Colonic mucosa (tissue), 4 donors: Measurements from ENCODE around the gene MKRN1. TPM values are rescaled to one million over a fixed set of nuclear protein-coding genes. Genes with fewer than 3 reads are reported as not detected.
"Not testable (repeated sequence)": the region's sequence is repeated elsewhere in the genome, so short reads cannot be mapped to it uniquely, and the experiment has no call there.

Source experiments
- DNase-seq: peaks from one replicate; pipeline ENCODE4 v3.0.0-alpha.2; 2020
- H3K27ac ChIP-seq: fragments of 200-600 bp; one replicate; pipeline ENCODE4 v1.8.0; 2021
- H3K27me3 ChIP-seq: fragments of 200-600 bp; one replicate; pipeline ENCODE4 v1.8.0; 2021
- H3K36me3 ChIP-seq: fragments of 200-600 bp; one replicate; pipeline ENCODE4 v1.8.0; 2021
- H3K4me1 ChIP-seq: fragments of 200-600 bp; one replicate; pipeline ENCODE4 v1.8.0; 2021; ENCODE audit warnings: mild to moderate bottlenecking
- H3K4me3 ChIP-seq: fragments of 200-600 bp; one replicate; pipeline ENCODE4 v1.8.0; 2021
- H3K9ac ChIP-seq, 2 donors: one replicate each; pipeline ENCODE4 v1.7.0; 2013; ENCODE audit warnings: control low read depth in 2 of 2, low read depth in 2 of 2, low read length in 2 of 2
- H3K9me3 ChIP-seq: fragments of 200-600 bp; one replicate; pipeline ENCODE4 v1.8.0; 2021
- CTCF ChIP-seq: fragments of 200-600 bp; IDR thresholded peaks from one replicate; pipeline ENCODE4 v1.8.0; 2022; ENCODE audit warnings: antibody characterized with exemption, mild to moderate bottlenecking
- intact Hi-C: fragments of 100-400 bp; cut with DNase I; formaldehyde crosslinking; loops from one replicate; pipeline ENCODE4 v1.14.1; 2022
- total RNA-seq, 2 donors: library from RNA; stranded (reverse); fragmentation: NEBNext Ultra II Directional in 1 of 2; extraction: Animal tissue kit (Norgen Biotek cat#: 25700) in 1 of 2; gene quantifications; one replicate each; pipeline ENCODE4 v1.2.1, GENCODE V29; 2021
- donor health status: healthy.
- donor health status: DM: no; HTN: no; CAD: no.
- donor health status: DM: no; HTN: no; CAD: no.

The MKRN1 gene
- total RNA-seq, 2 donors from 2014 or later = 175 to 240 TPM

GRCh38 chr7:140458201-140458600 is 21.1 kb downstream of the MKRN1 start:
- peaks cover 21% of the 10 kb centered on the region for H3K36me3 ChIP-seq

GRCh38 chr7:140456551-140457051 is 22.7 kb downstream of the MKRN1 start:
- H3K4me3 ChIP-seq = no peak overlapping the region
- H3K27ac ChIP-seq = peak overlapping the region; percentile 66
- intact Hi-C loops = no loop called here
- H3K4me1 ChIP-seq = peaks cover 6% of the 10 kb centered on the region
- TF ChIP-seq CTCF = no peak
- no peaks in the 10 kb centered on the region for H3K9me3 ChIP-seq
- DNase-seq = peak; percentile 69
- H3K27me3 ChIP-seq = no peaks in the 10 kb centered on the region
- H3K9ac ChIP-seq = peak overlapping the region in 1 of 2 donors; percentile 3
- peaks cover 21% of the 10 kb centered on the region for H3K36me3 ChIP-seq

More at GRCh38 chr7:140458201-140458600, 21.1 kb downstream of the MKRN1 start:
- H3K27me3 ChIP-seq = no peaks in the 10 kb centered on the region
- peaks cover 6% of the 10 kb centered on the region for H3K4me1 ChIP-seq
- no peaks in the 10 kb centered on the region for H3K9me3 ChIP-seq
- H3K9ac ChIP-seq = no peak overlapping the region
- DNase-seq = no peak
- intact Hi-C loops = no loop called here
- H3K4me3 ChIP-seq = no peak overlapping the region
- no peak for TF ChIP-seq CTCF
- no peak overlapping the region for H3K27ac ChIP-seq

- Histone ChIP-seq H3K36me3 (peaks cover 14% of the 10 kb centered on the region), H3K27me3 (no peaks in the 10 kb centered on the region), H3K4me3 (no peak overlapping the region), H3K9me3 (no peaks in the 10 kb centered on the region), H3K9ac (peak overlapping the region in 1 of 2 donors; percentile 64), H3K4me1 (peaks cover 6% of the 10 kb centered on the region), H3K27ac (peak overlapping the region; percentile 66)
- intact Hi-C loops = no loop called here
- no peak for TF ChIP-seq CTCF
- peak; percentile 64 for DNase-seq
Measured at GRCh38 chr7:140455743-140456142, 23.6 kb downstream of the MKRN1 start.

GRCh38 chr7:140454657-140455015 is 24.7 kb downstream of the MKRN1 start:
- Histone ChIP-seq H3K4me3 (no peak overlapping the region), H3K27ac (peak overlapping the region; percentile 66), H3K36me3 (peaks cover 9% of the 10 kb centered on the region), H3K9me3 (no peaks in the 10 kb centered on the region), H3K4me1 (peaks cover 6% of the 10 kb centered on the region), H3K27me3 (no peaks in the 10 kb centered on the region), H3K9ac (peak overlapping the region in 1 of 2 donors; percentile 64)
- TF ChIP-seq CTCF = no peak
- intact Hi-C loops = no loop called here
- DNase-seq = no peak

GRCh38 chr7:140453785-140454656 is 25.3 kb downstream of the MKRN1 start:
- H3K4me1 ChIP-seq, DNase-seq, H3K27me3 ChIP-seq, H3K36me3 ChIP-seq, H3K9me3 ChIP-seq, intact Hi-C loops, H3K4me3 ChIP-seq: not testable (repeated sequence)
- Histone ChIP-seq H3K27ac (peak overlapping the region; percentile 66), H3K9ac (peak overlapping the region in 1 of 2 donors; percentile 64)

GRCh38 chr7:140453273-140453672 is 26.0 kb downstream of the MKRN1 start:
- H3K27me3 ChIP-seq = no peaks in the 10 kb centered on the region
- peaks cover under 1% of the 10 kb centered on the region for H3K36me3 ChIP-seq
- H3K4me1 ChIP-seq = peaks cover 6% of the 10 kb centered on the region
- H3K4me3 ChIP-seq = no peak overlapping the region
- peak overlapping the region; percentile 66 for H3K27ac ChIP-seq
- no peaks in the 10 kb centered on the region for H3K9me3 ChIP-seq
- TF ChIP-seq CTCF = no peak
- no peak overlapping the region for H3K9ac ChIP-seq
- intact Hi-C loops = no loop called here
- DNase-seq = no peak
